ENCODE data around the gene SEPTIN11.

Gene SEPTIN11

GRCh38 chr4:76931087-76931486, 18.5 kb upstream of the SEPTIN11 start:
- H3K9me2 ChIP-seq (ENCODE audit: low read depth, low read length): no peaks in the 10 kb centered on the region
- H3K9me3 ChIP-seq (ENCODE audit: low read length): no peaks in the 10 kb centered on the region
- H3F3A ChIP-seq (ENCODE audit: insufficient read depth, low read length): no peaks in the 10 kb centered on the region
- no peaks in the 10 kb centered on the region for H3K36me3 ChIP-seq (ENCODE audit: insufficient read depth, low read length)
- H3K27me3 ChIP-seq (ENCODE audit: insufficient read depth, low read length): no peaks in the 10 kb centered on the region
- no peaks in the 10 kb centered on the region for H4K20me1 ChIP-seq (ENCODE audit: insufficient read depth, low read length)
- no peaks in the 10 kb centered on the region for H3K4me1 ChIP-seq (ENCODE audit: insufficient read depth, low read length, severe bottlenecking)
- TF ChIP-seq CTCF (IDR thresholded peaks at IDR 0.05; ENCODE audit: low read length): no peak
- TF ChIP-seq EZH2 (IDR thresholded peaks at IDR 0.05; ENCODE audit: borderline replicate concordance, low read length): no peak
- no peak overlapping the region for H3K27ac ChIP-seq (ENCODE audit: low read depth, low read length, poor library complexity, severe bottlenecking)
- H3K4me2 ChIP-seq (ENCODE audit: low read length): no peak overlapping the region
- no peaks in the 10 kb centered on the region for H3K79me2 ChIP-seq (ENCODE audit: insufficient read depth, low read length)
- no peak overlapping the region for H2AFZ ChIP-seq (ENCODE audit: low read length)
- H3K4me3 ChIP-seq (ENCODE audit: low read depth, low read length, poor library complexity, severe bottlenecking): no peak overlapping the region
- H3K9ac ChIP-seq (ENCODE audit: low read length): no peak overlapping the region

- Histone ChIP-seq H3K27ac (ENCODE audit: low read depth, low read length, poor library complexity, severe bottlenecking) (no peak overlapping the region), H3K9ac (ENCODE audit: low read length) (no peak overlapping the region), H4K20me1 (ENCODE audit: insufficient read depth, low read length) (no peaks in the 10 kb centered on the region), H3K4me3 (ENCODE audit: low read depth, low read length, poor library complexity, severe bottlenecking) (no peak overlapping the region), H3K36me3 (ENCODE audit: insufficient read depth, low read length) (no peaks in the 10 kb centered on the region), H3K27me3 (ENCODE audit: insufficient read depth, low read length) (no peaks in the 10 kb centered on the region), H3K4me2 (ENCODE audit: low read length) (no peak overlapping the region), H3K9me2 (ENCODE audit: low read depth, low read length) (no peaks in the 10 kb centered on the region), H3K9me3 (ENCODE audit: low read length) (no peaks in the 10 kb centered on the region), H3F3A (ENCODE audit: insufficient read depth, low read length) (no peaks in the 10 kb centered on the region), H2AFZ (ENCODE audit: low read length) (no peak overlapping the region), H3K4me1 (ENCODE audit: insufficient read depth, low read length, severe bottlenecking) (no peaks in the 10 kb centered on the region), H3K79me2 (ENCODE audit: insufficient read depth, low read length) (no peaks in the 10 kb centered on the region)
- no peak for TF ChIP-seq EZH2 (IDR thresholded peaks at IDR 0.05; ENCODE audit: borderline replicate concordance, low read length)
Observed at GRCh38 chr4:76931576-76932276, 17.8 kb upstream of the SEPTIN11 start.

GRCh38 chr4:76939184-76939583, 10.4 kb upstream of the SEPTIN11 start:
- H3K9ac ChIP-seq (ENCODE audit: low read length): no peak overlapping the region
- no peak overlapping the region for H3K4me3 ChIP-seq (ENCODE audit: low read depth, low read length, poor library complexity, severe bottlenecking)
- no peaks in the 10 kb centered on the region for H3K27me3 ChIP-seq (ENCODE audit: insufficient read depth, low read length)
- H3K79me2 ChIP-seq (ENCODE audit: insufficient read depth, low read length): no peaks in the 10 kb centered on the region
- H3K9me2 ChIP-seq (ENCODE audit: low read depth, low read length): no peaks in the 10 kb centered on the region
- no peak overlapping the region for H3K27ac ChIP-seq (ENCODE audit: low read depth, low read length, poor library complexity, severe bottlenecking)
- no peaks in the 10 kb centered on the region for H3K4me1 ChIP-seq (ENCODE audit: insufficient read depth, low read length, severe bottlenecking)
- H4K20me1 ChIP-seq (ENCODE audit: insufficient read depth, low read length): no peaks in the 10 kb centered on the region
- H3F3A ChIP-seq (ENCODE audit: insufficient read depth, low read length): no peaks in the 10 kb centered on the region
- no peak overlapping the region for H2AFZ ChIP-seq (ENCODE audit: low read length)
- no peaks in the 10 kb centered on the region for H3K9me3 ChIP-seq (ENCODE audit: low read length)
- no peaks in the 10 kb centered on the region for H3K36me3 ChIP-seq (ENCODE audit: insufficient read depth, low read length)
- TF ChIP-seq CTCF (IDR thresholded peaks at IDR 0.05; ENCODE audit: low read length) (no peak), EZH2 (IDR thresholded peaks at IDR 0.05; ENCODE audit: borderline replicate concordance, low read length) (no peak)
- H3K4me2 ChIP-seq (ENCODE audit: low read length): no peak overlapping the region

GRCh38 chr4:76943129-76943620, 6.4 kb upstream of the SEPTIN11 start:
- no peaks in the 10 kb centered on the region for H3K79me2 ChIP-seq (ENCODE audit: insufficient read depth, low read length)
- H3F3A ChIP-seq (ENCODE audit: insufficient read depth, low read length): no peaks in the 10 kb centered on the region
- H3K4me1 ChIP-seq (ENCODE audit: insufficient read depth, low read length, severe bottlenecking): no peaks in the 10 kb centered on the region
- TF ChIP-seq EZH2 (IDR thresholded peaks at IDR 0.05; ENCODE audit: borderline replicate concordance, low read length) (no peak), CTCF (IDR thresholded peaks at IDR 0.05; ENCODE audit: low read length) (no peak)
- H3K4me2 ChIP-seq (ENCODE audit: low read length): no peak overlapping the region
- no peaks in the 10 kb centered on the region for H4K20me1 ChIP-seq (ENCODE audit: insufficient read depth, low read length)
- no peak overlapping the region for H3K4me3 ChIP-seq (ENCODE audit: low read depth, low read length, poor library complexity, severe bottlenecking)
- no peak overlapping the region for H3K9ac ChIP-seq (ENCODE audit: low read length)
- no peak overlapping the region for H3K27ac ChIP-seq (ENCODE audit: low read depth, low read length, poor library complexity, severe bottlenecking)
- no peaks in the 10 kb centered on the region for H3K9me3 ChIP-seq (ENCODE audit: low read length)
- no peaks in the 10 kb centered on the region for H3K36me3 ChIP-seq (ENCODE audit: insufficient read depth, low read length)
- H3K27me3 ChIP-seq (ENCODE audit: insufficient read depth, low read length): no peaks in the 10 kb centered on the region
- no peak overlapping the region for H2AFZ ChIP-seq (ENCODE audit: low read length)
- no peaks in the 10 kb centered on the region for H3K9me2 ChIP-seq (ENCODE audit: low read depth, low read length)

Data from OCI-LY1 (cell line).